KOPT-K1 (cell line): ENCODE results near the gene ST8SIA3.

Experiments used
- H3K27ac ChIP-seq: fragments of 200-600 bp; sonication (generic); 2 replicates; pipeline ENCODE4 v1.5.1; 2016; ENCODE audit warnings: antibody characterized with exemption, mild to moderate bottlenecking, low read depth, low read length; ENCODE audit not compliant: poor library complexity, severe bottlenecking
- H3K36me3 ChIP-seq: fragments of 200-600 bp; sonication (generic); 2 replicates; pipeline ENCODE4 v1.5.1; 2017; ENCODE audit warnings: antibody characterized with exemption, mild to moderate bottlenecking, low read length, moderate library complexity; ENCODE audit not compliant: insufficient read depth
- H3K9me3 ChIP-seq: fragments of 200-600 bp; sonication (generic); 2 replicates; pipeline ENCODE4 v1.5.1; 2017; ENCODE audit warnings: antibody characterized with exemption, low read length, mild to moderate bottlenecking; ENCODE audit not compliant: insufficient read depth, poor library complexity, severe bottlenecking

ST8SIA3 gene

GRCh38 chr18:57397440-57398132, 45.2 kb downstream of the ST8SIA3 start:
- H3K36me3 ChIP-seq, result no peaks in the 10 kb centered on the region
- H3K27ac ChIP-seq, result no peak overlapping the region

GRCh38 chr18:57404345-57404744, 52.0 kb downstream of the ST8SIA3 start:
- Histone ChIP-seq H3K9me3 (no peaks in the 10 kb centered on the region), H3K36me3 (no peaks in the 10 kb centered on the region), H3K27ac (no peak overlapping the region)

More at GRCh38 chr18:57397440-57398132, 45.2 kb downstream of the ST8SIA3 start:
- H3K9me3 ChIP-seq, result no peaks in the 10 kb centered on the region

- Histone ChIP-seq H3K27ac (no peak overlapping the region), H3K36me3 (no peaks in the 10 kb centered on the region), H3K9me3 (no peaks in the 10 kb centered on the region)
These were observed 57.3 kb downstream of the ST8SIA3 start for GRCh38 chr18:57409650-57410049.

GRCh38 chr18:57410749-57411148, 58.4 kb downstream of the ST8SIA3 start:
- Histone ChIP-seq H3K36me3 (no peaks in the 10 kb centered on the region), H3K27ac (no peak overlapping the region)

GRCh38 chr18:57416542-57416941, 64.2 kb downstream of the ST8SIA3 start:
- no peaks in the 10 kb centered on the region for H3K36me3 ChIP-seq
- no peak overlapping the region for H3K27ac ChIP-seq
- H3K9me3 ChIP-seq, result peaks cover 4% of the 10 kb centered on the region

More at GRCh38 chr18:57410749-57411148, 58.4 kb downstream of the ST8SIA3 start:
- H3K9me3 ChIP-seq, result no peaks in the 10 kb centered on the region
